Endothelial cell of umbilical vein (primary cell): ENCODE results near the gene SLC26A2. TPM values are rescaled to one million over a fixed set of nuclear protein-coding genes. Genes with fewer than 3 reads are reported as not detected.

Experiments used
- BruUV-seq: library from RNA; stranded (reverse); fragments of 400-500 nt; replicated peaks from 2 replicates; lab custom pipeline; 2021; lab: Mats Ljungman, UMichigan
- CTCF ChIA-PET: fragments of 300-600, 350-600 bp; sonication (Branson Sonifier 250); formaldehyde crosslinking; loops from one replicate; lab custom pipeline; 2021; ENCODE audit warnings: antibody characterized with exemption, inconsistent platforms; lab: Charles Lee
- POLR2A ChIA-PET: fragments of 300-600, 350-600 bp; sonication (Branson Sonifier 250); formaldehyde crosslinking; loops from one replicate; lab custom pipeline; 2021; ENCODE audit warnings: antibody characterized with exemption, inconsistent platforms; lab: Charles Lee
- DNase-seq: peaks from one replicate; pipeline ENCODE4 v3.0.0-alpha.2; 2011; ENCODE audit warnings: low read depth, low spot score
- FAIRE-seq: peaks from 2 replicates; lab custom pipeline; 2011; peaks lifted over from hg19 to GRCh38; lab: Jason Lieb, UNC
- H2AFZ ChIP-seq: 2 replicates; pipeline ENCODE4 v1.6.0; 2012; ENCODE audit warnings: low read depth, low read length, control low read depth, inconsistent platforms
- H3K27ac ChIP-seq: 2 replicates; pipeline ENCODE4 v1.5.1; 2011; ENCODE audit warnings: low read depth, mild to moderate bottlenecking, control low read depth, low read length, moderate library complexity; ENCODE audit not compliant: insufficient read depth
- H3K27me3 ChIP-seq, 2 experiments: 2 replicates each; pipeline versions ENCODE4 v1.6.0 to v1.6.1; 2011; ENCODE audit warnings: low read length in 2 of 2, mixed read lengths in 1 of 2; ENCODE audit not compliant: control insufficient read depth in 2 of 2, insufficient read depth in 2 of 2
- H3K36me3 ChIP-seq, 2 experiments: 2 replicates in 1 of 2; 3 replicates in 1 of 2; pipeline ENCODE4 v1.5.1; 2011; ENCODE audit warnings: low read length in 2 of 2, mild to moderate bottlenecking in 1 of 2, moderate library complexity in 1 of 2; ENCODE audit not compliant: control insufficient read depth in 2 of 2, insufficient read depth in 2 of 2; ENCODE audit errors: extremely low read depth in 1 of 2
- H3K4me1 ChIP-seq: 3 replicates; pipeline ENCODE4 v1.5.1; 2011; ENCODE audit warnings: mild to moderate bottlenecking, low read length; ENCODE audit not compliant: control insufficient read depth, insufficient read depth; ENCODE audit errors: extremely low read depth
- H3K4me2 ChIP-seq: 2 replicates; pipeline ENCODE4 v1.6.1; 2011; ENCODE audit warnings: low read length, control low read depth, mixed read lengths; ENCODE audit not compliant: insufficient read depth
- H3K4me3 ChIP-seq, 3 experiments: fragments of 200-600 bp in 1 of 3; sonication (generic), shearing (Covaris generic) in 1 of 3; replicated peaks in 1 of 3; 2 replicates each; pipeline ENCODE4 v1.5.1; 2011 to 2016; ENCODE audit warnings: control low read depth in 3 of 3, low read length in 3 of 3, mild to moderate bottlenecking in 2 of 3, inconsistent platforms in 1 of 3, low read depth in 1 of 3, moderate library complexity in 1 of 3; ENCODE audit not compliant: insufficient read depth in 1 of 3
- H3K79me2 ChIP-seq: 2 replicates; pipeline ENCODE4 v1.6.0; 2012; ENCODE audit warnings: low read length, inconsistent platforms; ENCODE audit not compliant: control insufficient read depth, insufficient read depth
- H3K9ac ChIP-seq: replicated peaks from 2 replicates; pipeline ENCODE3; 2011; ENCODE audit warnings: low read length, control low read depth; ENCODE audit not compliant: insufficient read depth; ENCODE audit errors: extremely low read depth
- H3K9me1 ChIP-seq: replicated peaks from 3 replicates; pipeline ENCODE4 v1.6.0; 2011; ENCODE audit warnings: mild to moderate bottlenecking, low read length; ENCODE audit not compliant: control insufficient read depth, insufficient read depth; ENCODE audit errors: extremely low read depth
- H3K9me3 ChIP-seq: replicated peaks from 2 replicates; pipeline ENCODE4 v1.5.1; 2012; ENCODE audit warnings: low read length, inconsistent platforms; ENCODE audit not compliant: control insufficient read depth, insufficient read depth
- H4K20me1 ChIP-seq: replicated peaks from 2 replicates; pipeline ENCODE3; 2011; ENCODE audit warnings: mild to moderate bottlenecking, low read length; ENCODE audit not compliant: control insufficient read depth, insufficient read depth; ENCODE audit errors: extremely low read depth
- EZH2 ChIP-seq: IDR thresholded peaks from 2 replicates; pipeline ENCODE4 v1.6.1; 2012; ENCODE audit warnings: borderline replicate concordance, low read depth, mild to moderate bottlenecking, moderate library complexity, low read length, inconsistent platforms; ENCODE audit not compliant: severe bottlenecking
- FOS ChIP-seq: IDR thresholded peaks from 2 replicates; pipeline ENCODE4 v1.6.1; 2011; ENCODE audit warnings: mild to moderate bottlenecking, low read length, moderate library complexity, borderline replicate concordance; ENCODE audit not compliant: insufficient read depth
- GATA2 ChIP-seq: IDR thresholded peaks from 2 replicates; pipeline ENCODE4 v1.7.0; 2011; ENCODE audit warnings: low read depth, mild to moderate bottlenecking, moderate library complexity, mixed read lengths, low read length; ENCODE audit not compliant: insufficient read length, insufficient read depth
- MAX ChIP-seq: IDR thresholded peaks from 2 replicates; pipeline ENCODE4 v1.6.1; 2011; ENCODE audit not compliant: insufficient read depth, insufficient read length
- MYC ChIP-seq: IDR thresholded peaks from one replicate; pipeline ENCODE4 v1.6.1; 2011; ENCODE audit warnings: mild to moderate bottlenecking, low read depth, low read length
- POLR2AphosphoS5 ChIP-seq: IDR thresholded peaks from 2 replicates; pipeline ENCODE4 v1.6.1; 2012; ENCODE audit warnings: low read depth, mild to moderate bottlenecking, control low read depth, low read length, moderate library complexity; ENCODE audit not compliant: insufficient read depth
- dilution Hi-C: fragments of 300-500 bp; cut with MboI; formaldehyde crosslinking; loops from one replicate; pipeline ENCODE4 v1.15.0; 2019; ENCODE audit warnings: low sequenced_read_pairs; ENCODE audit not compliant: extremely low pct_ligation_motif_present
- intact Hi-C: fragments of 100-400 bp; cut with micrococcal nuclease; formaldehyde crosslinking; loops from one replicate; pipeline ENCODE4 v1.10.0; 2022
- polyA plus RNA-seq, 4 experiments: library from polyadenylated mRNA; depleted of rRNA in 3 of 4; stranded (reverse) in 3 of 4; unstranded in 1 of 4; fragments of >200 nt; gene quantifications; 2 replicates each; pipeline versions ENCODE4 v1.2.1 to v1.2.3, GENCODE V29; 2011 to 2012; ENCODE audit warnings: missing spikeins in 1 of 4
- total RNA-seq: library from RNA; stranded (reverse); gene quantifications from 2 replicates; pipeline ENCODE4 v1.2.3, GENCODE V29; 2021

SLC26A2 gene
- total and polyA plus RNA-seq, 2 donors (not counting 3 experiments of a cell fraction or from before 2014, with no cell fraction given), result 5.9 to 16.8 TPM

GRCh38 chr5:149996205-149996890 is 35.8 kb downstream of the SLC26A2 start:
- no TSS peak for BruUV-seq
- dilution Hi-C loops (no loop called here), intact Hi-C loops (loop anchor here (10.0 kb wide), 1 partner anchor 332 kb away; no protein-coding TSS in a partner anchor)
- Histone ChIP-seq H3K9me1 (no peaks in the 10 kb centered on the region), H3K4me2 (no peak overlapping the region), H3K4me1 (peaks cover 10% of the 10 kb centered on the region), H3K27ac (no peak overlapping the region), H3K9me3 (no peaks in the 10 kb centered on the region), H3K27me3 (no peaks in the 10 kb centered on the region), H3K36me3 (peaks cover 0 to 4% of the 10 kb centered on the region in 2 experiments), H3K9ac (no peak overlapping the region), H3K79me2 (peaks cover 8% of the 10 kb centered on the region), H4K20me1 (no peaks in the 10 kb centered on the region), H2AFZ (no peak overlapping the region), H3K4me3 (no peak overlapping the region)
- ChIA-PET CTCF (interaction anchor here (1.2 to 2.2 kb wide), 2 partner anchors 28 to 162 kb away, joined by 3 to 9 read pairs; no protein-coding TSS in a partner anchor), POLR2A (interaction anchor here (0.6 kb wide), 1 partner anchor 77 kb away, joined by 3 read pairs; no protein-coding TSS in a partner anchor)
- TF ChIP-seq EZH2 (no peak), FOS (no peak), MAX (no peak)
- DNase-seq, result no peak
- no peak for FAIRE-seq

DNA sequence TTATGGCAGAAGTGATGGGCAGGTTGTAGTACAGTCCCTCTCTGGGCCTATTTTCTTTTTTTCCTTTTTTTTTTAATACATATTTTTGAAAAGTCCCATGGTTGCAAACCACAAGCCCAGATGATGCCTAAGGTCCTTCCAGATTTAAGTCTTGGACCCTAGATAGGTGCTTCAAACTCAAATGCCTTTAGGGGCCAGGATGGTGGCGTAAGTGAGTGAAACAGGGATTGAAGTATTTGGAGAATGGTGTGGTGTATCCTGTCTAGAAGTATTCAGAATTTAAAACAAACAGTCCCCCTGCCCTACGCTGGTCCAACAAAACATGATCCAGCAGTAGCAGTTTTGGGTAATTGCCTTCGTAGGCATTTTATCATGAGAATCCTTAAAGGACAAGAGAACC is 37.7 kb downstream of the SLC26A2 start:
- intact Hi-C loops (loop anchor here (10.0 kb wide), 1 partner anchor 333 kb away; no protein-coding TSS in a partner anchor), dilution Hi-C loops (no loop called here)
- FAIRE-seq (no peak), DNase-seq (no peak)
- no peaks in the 10 kb centered on the region for H3K9me3 ChIP-seq
- peaks cover 27% of the 10 kb centered on the region for H3K79me2 ChIP-seq
- CTCF ChIA-PET, result interaction anchor here (1.2 to 2.2 kb wide), 2 partner anchors 8 to 164 kb away, joined by 3 to 9 read pairs; no protein-coding TSS in a partner anchor
- H3K9ac ChIP-seq, result no peak overlapping the region
- H3K4me1 ChIP-seq, result peaks cover 23% of the 10 kb centered on the region
- POLR2A ChIA-PET, result no interaction called here
- no peaks in the 10 kb centered on the region for H3K27me3 ChIP-seq
- no peaks in the 10 kb centered on the region for H3K9me1 ChIP-seq
- H3K4me2 ChIP-seq, result no peak overlapping the region
- no TSS peak for BruUV-seq
- TF ChIP-seq EZH2 (no peak), FOS (no peak), MAX (no peak), MYC (no peak), POLR2AphosphoS5 (no peak), GATA2 (no peak)
- no peak overlapping the region for H2AFZ ChIP-seq
- H3K36me3 ChIP-seq, result peaks cover 0 to 4% of the 10 kb centered on the region in 2 experiments
- peaks cover 2% of the 10 kb centered on the region for H4K20me1 ChIP-seq
- no peak overlapping the region for H3K4me3 ChIP-seq
- no peak overlapping the region for H3K27ac ChIP-seq
